ENCODE results near the gene LRRC10B. TPM values are rescaled to one million over a fixed set of nuclear protein-coding genes. Genes with fewer than 3 reads are reported as not detected.

The LRRC10B gene
- total and polyA plus RNA-seq, 2 of the 8 experiments (the other 6 are each of a cell fraction or from before 2014, with no cell fraction given) = 0.47 to 0.71 TPM

- POLR2A ChIA-PET (ENCODE audit: partially characterized antibody) = no interaction called here
- H2BK15ac ChIP-seq (ENCODE audit: low read length) = no peak overlapping the region
- peaks cover 2 to 11% (median 6%) of the 10 kb centered on the region in 4 experiments; a peak in 5 of 7 replicates for H3K4me1 ChIP-seq (replicated peaks in 1 of 4; ENCODE audit: control insufficient read depth in 3 of 4, insufficient read depth in 4 of 4, low read length in 3 of 4)
- no peak overlapping the region for H2BK12ac ChIP-seq (ENCODE audit: low read depth, low read length)
- H3K23ac ChIP-seq (ENCODE audit: insufficient read length) = no peak overlapping the region
- H3K79me1 ChIP-seq (ENCODE audit: low read depth, low read length) = no peaks in the 10 kb centered on the region
- FAIRE-seq (no peak), DNase-seq (ENCODE audit: low read depth in 1 of 2, low spot score in 2 of 2) (no peak)
- no peak overlapping the region for H2BK120ac ChIP-seq (replicated peaks; ENCODE audit: low read depth, low read length)
- CTCF ChIA-PET (ENCODE audit: partially characterized antibody) = interaction anchor here (0.9 to 40.4 kb wide), 14 partner anchors 9 to 94 kb away, joined by 3 to 2106 read pairs (median 6); partner anchors contain the start of gene SYT7
- H3K56ac ChIP-seq (replicated peaks; ENCODE audit: insufficient read length, low read depth, low read length) = no peak overlapping the region
- H4K20me1 ChIP-seq (replicated peaks in 1 of 2; ENCODE audit: control insufficient read depth in 1 of 2, insufficient read depth in 2 of 2, low read length in 2 of 2) = peaks cover 0 to 1% of the 10 kb centered on the region in 2 experiments
- TF ChIP-seq RNF2 (IDR thresholded peaks at IDR 0.05; ENCODE audit: borderline replicate concordance, low read depth, low read length, missing control alignments, poor library complexity, severe bottlenecking) = no peak
- no peak for TF ChIP-seq SP4 (IDR thresholded peaks at IDR 0.05; ENCODE audit: low read length)
- no peak for TF ChIP-seq YY1 (IDR thresholded peaks at IDR 0.05; ENCODE audit: low read depth, low read length)
- TF ChIP-seq MAX (IDR thresholded peaks at IDR 0.05) = no peak
- no peak for TF ChIP-seq POLR2A (IDR thresholded peaks at IDR 0.05; ENCODE audit: control extremely low read depth in 1 of 2, low read depth in 2 of 2, low read length in 2 of 2)
- TF ChIP-seq SIX5 (IDR thresholded peaks at IDR 0.05; ENCODE audit: low read depth, low read length) = no peak
- TF ChIP-seq POLR2AphosphoS5 (IDR thresholded peaks at IDR 0.05; ENCODE audit: low read depth, low read length) = no peak
- TF ChIP-seq SRF (IDR thresholded peaks at IDR 0.05; ENCODE audit: low read depth, low read length) = no peak
- TF ChIP-seq TCF12 (IDR thresholded peaks at IDR 0.05; ENCODE audit: low read depth, low read length) = no peak
- no peak for TF ChIP-seq KDM1A (IDR thresholded peaks at IDR 0.05; ENCODE audit: borderline replicate concordance, low read length)
- no peak for TF ChIP-seq FOSL1 (IDR thresholded peaks at IDR 0.05; ENCODE audit: insufficient read depth, low read depth, low read length)
- no peak for TF ChIP-seq RBBP5 (IDR thresholded peaks at IDR 0.05; ENCODE audit: borderline replicate concordance, low read depth, low read length)
- no peak for TF ChIP-seq CHD1 (IDR thresholded peaks at IDR 0.05; ENCODE audit: low read depth, low read length)
- no peak overlapping the region for H3K9ac ChIP-seq (replicated peaks in 1 of 4; ENCODE audit: extremely low read depth in 1 of 4, low read depth in 3 of 4, low read length in 3 of 4)
- no peaks in the 10 kb centered on the region; a peak in 1 of 7 replicates for H3K27me3 ChIP-seq (replicated peaks in 1 of 4; ENCODE audit: control insufficient read depth in 3 of 4, extremely low read depth in 1 of 4, insufficient read depth in 3 of 4, low read length in 3 of 4)
- H4K8ac ChIP-seq (ENCODE audit: extremely low read depth, insufficient read depth, low read length) = no peak overlapping the region
- no peak overlapping the region for H3K4me3 ChIP-seq (ENCODE audit: extremely low read depth in 1 of 4, insufficient read depth in 2 of 4, low read depth in 3 of 4, low read length in 4 of 4)
- no peaks in the 10 kb centered on the region for H3K79me2 ChIP-seq (ENCODE audit: control insufficient read depth in 1 of 2, insufficient read depth in 2 of 2, low read length in 2 of 2)
- H4K91ac ChIP-seq (replicated peaks; ENCODE audit: insufficient read length, low read length) = no peak overlapping the region
- H2AFZ ChIP-seq (ENCODE audit: low read length) = no peak overlapping the region
- H4K5ac ChIP-seq (ENCODE audit: insufficient read length, low read depth, low read length) = no peak overlapping the region
- no peak overlapping the region for H3K18ac ChIP-seq (ENCODE audit: extremely low read depth, low read length)
- H2BK20ac ChIP-seq (ENCODE audit: low read length) = no peak overlapping the region
- no peak overlapping the region for H3K4me2 ChIP-seq (ENCODE audit: insufficient read depth in 1 of 2, low read depth in 2 of 2, low read length in 2 of 2)
- no peak overlapping the region for H3K27ac ChIP-seq (ENCODE audit: low read depth, low read length)
- 0 out of 2 replicates have a peak overlapping the region, but pooled peaks have one; percentile 98 for H2AK5ac ChIP-seq (ENCODE audit: low read depth, low read length)
- H3K23me2 ChIP-seq (ENCODE audit: low read depth, low read length) = no peaks in the 10 kb centered on the region
- no peak overlapping the region for H3K4ac ChIP-seq (replicated peaks; ENCODE audit: insufficient read length, low read depth, low read length)
- WGBS, 2 experiments (ENCODE audit: extremely low coverage in 1 of 2, insufficient coverage in 1 of 2, insufficient read length in 1 of 2, insufficient replicate concordance in 2 of 2, low coverage in 1 of 2, low lambda C conversion rate in 2 of 2, missing lambda C conversion rate in 1 of 2) = 89% methylated on average over 27 of the region's 32 CpGs; no CpG with 5 or more reads in 1 of the 2 experiments
- H3K9me3 ChIP-seq (ENCODE audit: insufficient read depth in 2 of 2, low read depth in 1 of 2, low read length in 1 of 2) = no peaks in the 10 kb centered on the region
- no peaks in the 10 kb centered on the region for H3K36me3 ChIP-seq (ENCODE audit: control insufficient read depth in 2 of 4, insufficient read depth in 4 of 4, low read length in 3 of 4)
- no peak overlapping the region for H3K14ac ChIP-seq (ENCODE audit: insufficient read length)
- no peak overlapping the region for H2BK5ac ChIP-seq (ENCODE audit: low read depth, low read length)
Observed at GRCh38 chr11:61534933-61535839, 26.6 kb downstream of the LRRC10B start.
